ENCODE data around the gene SPTY2D1.

DNA sequence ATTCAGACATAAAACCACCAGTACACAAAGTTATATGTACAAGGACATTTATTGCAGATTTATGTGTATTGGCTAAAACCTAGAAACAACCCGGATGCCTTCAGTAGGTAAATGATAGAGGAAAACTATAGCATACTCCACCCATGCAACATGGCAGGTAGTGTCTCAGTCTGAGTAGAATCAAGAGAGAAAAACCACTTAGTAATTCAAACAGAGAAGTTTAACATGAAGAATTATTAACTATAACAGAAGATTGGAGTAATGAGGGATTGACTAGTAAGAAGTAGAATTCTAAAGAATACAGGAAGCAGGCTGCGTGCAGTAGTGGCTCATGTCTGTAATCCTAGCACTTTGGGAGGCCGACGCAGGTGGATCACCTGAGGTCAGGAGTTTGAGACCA, 16.2 kb upstream of the SPTY2D1 start:
- TF ChIP-seq CTCF (IDR thresholded peaks at IDR 0.05) (no peak), POLR2A (IDR thresholded peaks at IDR 0.05) (no peak)
